ENCODE results near the gene WRNIP1.
"Not testable (repeated sequence)": the region's sequence is repeated elsewhere in the genome, so short reads cannot be mapped to it uniquely, and the experiment has no call there.

The WRNIP1 gene

GRCh38 chr6:2800552-2801316 lies 35.5 kb downstream of the WRNIP1 start:
- in situ Hi-C loops (cut with HindIII; ENCODE audit: low sequenced_read_pairs): no loop called here
- TF ChIP-seq CTCF (IDR thresholded peaks at IDR 0.05; ENCODE audit: low read depth, low read length, missing control alignments): no peak
- no peak for DNase-seq (ENCODE audit: low read depth)
- H3K4me3 ChIP-seq (ENCODE audit: low read depth, low read length): no peak overlapping the region

DNA sequence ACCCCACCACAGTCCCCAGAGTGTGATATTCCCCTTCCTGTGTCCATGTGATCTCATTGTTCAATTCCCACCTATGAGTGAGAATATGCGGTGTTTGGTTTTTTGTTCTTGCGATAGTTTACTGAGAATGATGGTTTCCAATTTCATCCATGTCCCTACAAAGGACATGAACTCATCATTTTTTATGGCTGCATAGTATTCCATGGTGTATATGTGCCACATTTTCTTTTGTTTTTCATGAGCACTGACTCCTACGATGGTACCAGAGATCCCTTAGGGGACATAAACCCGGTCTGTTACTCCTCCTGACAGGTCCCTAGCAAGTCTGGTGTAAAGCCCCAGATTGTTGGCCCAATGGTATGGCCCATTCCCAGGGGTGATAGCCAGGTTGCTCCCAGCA lies 36.5 kb downstream of the WRNIP1 start:
- H3K4me3 ChIP-seq (ENCODE audit: low read depth, low read length); in situ Hi-C loops (cut with HindIII; ENCODE audit: low sequenced_read_pairs); DNase-seq (ENCODE audit: low read depth): not testable (repeated sequence)

- in situ Hi-C loops (cut with HindIII; ENCODE audit: low sequenced_read_pairs): no loop called here
- no peak for TF ChIP-seq CTCF (IDR thresholded peaks at IDR 0.05; ENCODE audit: low read depth, low read length, missing control alignments)
- DNase-seq (ENCODE audit: low read depth): no peak
- H3K4me3 ChIP-seq (ENCODE audit: low read depth, low read length): no peak overlapping the region
Measured at GRCh38 chr6:2802521-2803060, 37.4 kb downstream of the WRNIP1 start.

GRCh38 chr6:2803731-2804429 lies 38.7 kb downstream of the WRNIP1 start:
- no peak for DNase-seq (ENCODE audit: low read depth)
- H3K4me3 ChIP-seq (ENCODE audit: low read depth, low read length): no peak overlapping the region
- no peak for TF ChIP-seq CTCF (IDR thresholded peaks at IDR 0.05; ENCODE audit: low read depth, low read length, missing control alignments)
- in situ Hi-C loops (cut with HindIII; ENCODE audit: low sequenced_read_pairs): no loop called here

- in situ Hi-C loops (cut with HindIII; ENCODE audit: low sequenced_read_pairs): no loop called here
- no peak for TF ChIP-seq CTCF (IDR thresholded peaks at IDR 0.05; ENCODE audit: low read depth, low read length, missing control alignments)
- no peak overlapping the region for H3K4me3 ChIP-seq (ENCODE audit: low read depth, low read length)
- no peak for DNase-seq (ENCODE audit: low read depth)
Measured at GRCh38 chr6:2804516-2804915, 39.3 kb downstream of the WRNIP1 start.

- H3K4me3 ChIP-seq (ENCODE audit: low read depth, low read length): no peak overlapping the region
- TF ChIP-seq CTCF (IDR thresholded peaks at IDR 0.05; ENCODE audit: low read depth, low read length, missing control alignments): no peak
- DNase-seq (ENCODE audit: low read depth): no peak
- in situ Hi-C loops (cut with HindIII; ENCODE audit: low sequenced_read_pairs): no loop called here
Measured at GRCh38 chr6:2805031-2805430, 39.8 kb downstream of the WRNIP1 start.

DNA sequence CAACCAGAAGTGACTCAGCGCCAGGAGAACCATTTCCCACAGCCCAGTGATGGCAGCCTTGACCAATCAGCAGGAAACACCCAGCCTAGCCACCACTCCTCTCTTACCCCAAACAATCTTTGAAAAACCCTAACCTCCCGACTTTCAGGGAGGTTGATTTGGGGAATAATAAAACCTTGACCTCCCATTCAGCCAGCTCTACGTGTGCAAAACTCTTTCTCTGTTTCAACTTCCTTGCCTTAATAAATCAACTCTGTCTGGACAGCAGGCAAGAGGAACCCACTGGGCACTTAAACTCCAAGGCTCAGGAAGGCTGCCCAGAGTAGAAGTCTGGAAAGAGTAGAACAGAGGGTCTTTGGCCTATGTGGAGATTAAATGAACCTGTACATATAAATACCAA lies 41.5 kb downstream of the WRNIP1 start:
- in situ Hi-C loops (cut with HindIII; ENCODE audit: low sequenced_read_pairs): no loop called here
- DNase-seq (ENCODE audit: low read depth): no peak
- H3K4me3 ChIP-seq (ENCODE audit: low read depth, low read length): no peak overlapping the region
- TF ChIP-seq CTCF (IDR thresholded peaks at IDR 0.05; ENCODE audit: low read depth, low read length, missing control alignments): no peak

Data from astrocyte of the cerebellum (primary cell).